HEK293 (cell line): Measurements from ENCODE around the gene STRIP1.

Experiments
- CTCF ChIA-PET: fragments of 350-600 bp; formaldehyde crosslinking; extraction: SDS; loops from one replicate; lab custom pipeline; 2021; ENCODE audit warnings: antibody characterized with exemption; lab: Yijun Ruan, JAX
- POLR2A ChIA-PET: fragments of 300-600 bp; formaldehyde crosslinking; extraction: SDS; loops from one replicate; lab custom pipeline; 2020; ENCODE audit warnings: antibody characterized with exemption, inconsistent platforms; lab: Yijun Ruan, JAX
- H3K27ac ChIP-seq: fragments of 200-500 bp; sonication (Bioruptor generic); 2 replicates; pipeline ENCODE4 v1.5.1; 2014; ENCODE audit warnings: low read depth, low read length, control low read depth, inconsistent platforms; ENCODE audit errors: extremely low read depth
- H3K36me3 ChIP-seq, 2 experiments: fragments of 200-500 bp in 1 of 2; sonication (Bioruptor generic) in 1 of 2; 1 replicate in 1 of 2; 2 replicates in 1 of 2; pipeline ENCODE4 v1.5.1; 2014 to 2017; ENCODE audit warnings: inconsistent platforms in 2 of 2, low read length in 2 of 2; ENCODE audit not compliant: control insufficient read depth in 2 of 2, insufficient read depth in 1 of 2
- H3K4me1 ChIP-seq: fragments of 200-500 bp; sonication (Bioruptor generic); 2 replicates; pipeline ENCODE4 v1.5.1; 2014; ENCODE audit warnings: mild to moderate bottlenecking, low read length, inconsistent platforms; ENCODE audit not compliant: control insufficient read depth, insufficient read depth
- H3K4me3 ChIP-seq: 2 replicates; pipeline ENCODE4 v1.5.1; 2011; ENCODE audit warnings: low read depth, mild to moderate bottlenecking, control low read depth, low read length, moderate library complexity
- H3K9me3 ChIP-seq: fragments of 200-500 bp; sonication (Bioruptor generic); 2 replicates; pipeline ENCODE4 v1.5.1; 2014; ENCODE audit warnings: low read depth, low read length, inconsistent platforms; ENCODE audit not compliant: control insufficient read depth, insufficient read depth
- HOXD13 ChIP-seq: sonication (generic); formaldehyde crosslinking; IDR thresholded peaks from 2 replicates; pipeline ENCODE4 v1.8.0; 2022; ENCODE audit warnings: missing genetic modification reagents, borderline replicate concordance
- KLF1 ChIP-seq: fragments of 450-650 bp; formaldehyde crosslinking; IDR thresholded peaks from 2 replicates; pipeline ENCODE4 v1.5.1; 2016; ENCODE audit warnings: missing biosample characterization, missing genetic modification characterization
- KLF7 ChIP-seq: fragments of 450-650 bp; formaldehyde crosslinking; IDR thresholded peaks from 2 replicates; pipeline ENCODE4 v1.5.1; 2016; ENCODE audit warnings: missing biosample characterization, missing genetic modification characterization, borderline replicate concordance
- MYNN ChIP-seq: fragments of 450-650 bp; formaldehyde crosslinking; IDR thresholded peaks from 2 replicates; pipeline ENCODE4 v1.5.1; 2016; ENCODE audit warnings: missing biosample characterization, missing genetic modification characterization, borderline replicate concordance
- RBAK ChIP-seq: fragments of 450-650 bp; formaldehyde crosslinking; IDR thresholded peaks from 2 replicates; pipeline ENCODE4 v1.5.1; 2016; ENCODE audit warnings: missing biosample characterization, missing genetic modification characterization
- ZFP37 ChIP-seq: fragments of 450-650 bp; formaldehyde crosslinking; IDR thresholded peaks from 2 replicates; pipeline ENCODE4 v1.5.1; 2016; ENCODE audit warnings: missing biosample characterization, missing genetic modification characterization
- ZIC2 ChIP-seq: fragments of 450-650 bp; formaldehyde crosslinking; IDR thresholded peaks from 2 replicates; pipeline ENCODE4 v1.5.1; 2016; ENCODE audit warnings: missing biosample characterization, missing genetic modification characterization
- ZNF248 ChIP-seq: fragments of 450-650 bp; formaldehyde crosslinking; IDR thresholded peaks from 2 replicates; pipeline ENCODE4 v1.5.1; 2017; ENCODE audit warnings: missing biosample characterization, missing genetic modification characterization
- ZNF280C ChIP-seq: fragments of 450-650 bp; formaldehyde crosslinking; IDR thresholded peaks from 2 replicates; pipeline ENCODE4 v1.5.1; 2016; ENCODE audit warnings: missing biosample characterization, missing genetic modification characterization
- ZNF394 ChIP-seq: fragments of 450-650 bp; formaldehyde crosslinking; IDR thresholded peaks from 2 replicates; pipeline ENCODE4 v1.5.1; 2016; ENCODE audit warnings: missing biosample characterization, missing genetic modification characterization, mild to moderate bottlenecking, moderate library complexity, borderline replicate concordance
- ZNF416 ChIP-seq: fragments of 450-650 bp; formaldehyde crosslinking; IDR thresholded peaks from 2 replicates; pipeline ENCODE4 v1.5.1; 2016; ENCODE audit warnings: missing biosample characterization, missing genetic modification characterization
- ZNF48 ChIP-seq: fragments of 450-650 bp; formaldehyde crosslinking; IDR thresholded peaks from 2 replicates; pipeline ENCODE4 v1.5.1; 2016; ENCODE audit warnings: missing biosample characterization, missing genetic modification characterization
- ZNF514 ChIP-seq: fragments of 450-650 bp; formaldehyde crosslinking; IDR thresholded peaks from 2 replicates; pipeline ENCODE4 v1.5.1; 2016; ENCODE audit warnings: missing biosample characterization, missing genetic modification characterization
- ZNF521 ChIP-seq: fragments of 450-650 bp; formaldehyde crosslinking; IDR thresholded peaks from 2 replicates; pipeline ENCODE4 v1.5.1; 2017; ENCODE audit warnings: missing biosample characterization, mild to moderate bottlenecking, missing genetic modification characterization
- TF ChIP-seq, protein P1 (sequence below): fragments of 450-650 bp; formaldehyde crosslinking; IDR thresholded peaks from 2 replicates; pipeline ENCODE4 v1.5.1; 2017; ENCODE audit warnings: missing biosample characterization, mild to moderate bottlenecking, missing genetic modification characterization, moderate library complexity
- TF ChIP-seq, protein P2 (sequence below): fragments of 450-650 bp; formaldehyde crosslinking; IDR thresholded peaks from 2 replicates; pipeline ENCODE4 v1.5.1; 2016; ENCODE audit warnings: missing biosample characterization, missing genetic modification characterization
- TF ChIP-seq, protein P3 (sequence below): fragments of 450-650 bp; formaldehyde crosslinking; IDR thresholded peaks from 2 replicates; pipeline ENCODE4 v1.5.1; 2017; ENCODE audit warnings: missing biosample characterization, missing genetic modification characterization

Gene STRIP1

GRCh38 chr1:109990302-109990653 lies 44.1 kb upstream of the STRIP1 start:
- POLR2A ChIA-PET: no interaction called here
- Histone ChIP-seq H3K4me1 (0 out of 2 replicates have a peak, but pooled peaks cover 3% of the 10 kb centered on the region), H3K36me3 (peaks cover 0 to 27% of the 10 kb centered on the region in 2 experiments; a peak in 1 of 3 replicates), H3K27ac (no peak overlapping the region)
- CTCF ChIA-PET: interaction anchor here (0.7 to 0.8 kb wide), 2 partner anchors 431 to 444 kb away, joined by 3 to 4 read pairs; no protein-coding TSS in a partner anchor
- no peak for TF ChIP-seq ZNF394 (tag by site-specific recombination)
- no peak for TF ChIP-seq ZNF48 (tag by site-specific recombination)
- no peak for TF ChIP-seq KLF7 (tag by site-specific recombination)
- TF ChIP-seq ZNF416 (tag by site-specific recombination): no peak
- TF ChIP-seq MYNN (tag by site-specific recombination): no peak
- no peak for TF ChIP-seq ZNF248
- no peak for TF ChIP-seq HOXD13 (CRISPR knock-in tag)
- TF ChIP-seq, all 188 proteins: peak for 0
- no peak overlapping the region for H3K4me3 ChIP-seq
- H3K9me3 ChIP-seq: no peaks in the 10 kb centered on the region

- Histone ChIP-seq H3K27ac (no peak overlapping the region), H3K4me1 (0 out of 2 replicates have a peak, but pooled peaks cover 3% of the 10 kb centered on the region), H3K9me3 (no peaks in the 10 kb centered on the region), H3K4me3 (no peak overlapping the region), H3K36me3 (peaks cover 0 to 34% of the 10 kb centered on the region in 2 experiments; a peak in 2 of 3 replicates)
- ChIA-PET POLR2A (interaction anchor here (0.6 to 1.2 kb wide), 2 partner anchors 11 to 102 kb away, joined by 3 read pairs; no protein-coding TSS in a partner anchor), CTCF (interaction anchor here (1.4 kb wide), 1 partner anchor 63 kb away, joined by 3 read pairs; no protein-coding TSS in a partner anchor)
- peak; percentile 99 for TF ChIP-seq ZIC2 (tag by site-specific recombination)
- TF ChIP-seq ZFP37: no peak
- TF ChIP-seq KLF1 (tag by site-specific recombination): no peak
- TF ChIP-seq, protein P1, sequence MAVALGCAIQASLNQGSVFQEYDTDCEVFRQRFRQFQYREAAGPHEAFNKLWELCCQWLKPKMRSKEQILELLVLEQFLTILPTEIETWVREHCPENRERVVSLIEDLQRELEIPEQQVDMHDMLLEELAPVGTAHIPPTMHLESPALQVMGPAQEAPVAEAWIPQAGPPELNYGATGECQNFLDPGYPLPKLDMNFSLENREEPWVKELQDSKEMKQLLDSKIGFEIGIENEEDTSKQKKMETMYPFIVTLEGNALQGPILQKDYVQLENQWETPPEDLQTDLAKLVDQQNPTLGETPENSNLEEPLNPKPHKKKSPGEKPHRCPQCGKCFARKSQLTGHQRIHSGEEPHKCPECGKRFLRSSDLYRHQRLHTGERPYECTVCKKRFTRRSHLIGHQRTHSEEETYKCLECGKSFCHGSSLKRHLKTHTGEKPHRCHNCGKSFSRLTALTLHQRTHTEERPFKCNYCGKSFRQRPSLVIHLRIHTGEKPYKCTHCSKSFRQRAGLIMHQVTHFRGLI (tag by site-specific recombination): no peak
- TF ChIP-seq, protein P2, sequence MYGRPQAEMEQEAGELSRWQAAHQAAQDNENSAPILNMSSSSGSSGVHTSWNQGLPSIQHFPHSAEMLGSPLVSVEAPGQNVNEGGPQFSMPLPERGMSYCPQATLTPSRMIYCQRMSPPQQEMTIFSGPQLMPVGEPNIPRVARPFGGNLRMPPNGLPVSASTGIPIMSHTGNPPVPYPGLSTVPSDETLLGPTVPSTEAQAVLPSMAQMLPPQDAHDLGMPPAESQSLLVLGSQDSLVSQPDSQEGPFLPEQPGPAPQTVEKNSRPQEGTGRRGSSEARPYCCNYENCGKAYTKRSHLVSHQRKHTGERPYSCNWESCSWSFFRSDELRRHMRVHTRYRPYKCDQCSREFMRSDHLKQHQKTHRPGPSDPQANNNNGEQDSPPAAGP (tag by site-specific recombination): no peak
Measured at GRCh38 chr1:109991400-109991925, 43.0 kb upstream of the STRIP1 start.

GRCh38 chr1:109993885-109994284 lies 40.5 kb upstream of the STRIP1 start:
- Histone ChIP-seq H3K4me1 (peaks cover 6% of the 10 kb centered on the region; the same call in 1 of the 2 replicates), H3K9me3 (no peaks in the 10 kb centered on the region), H3K27ac (no peak overlapping the region), H3K4me3 (no peak overlapping the region), H3K36me3 (peaks cover 0 to 15% of the 10 kb centered on the region in 2 experiments; a peak in 2 of 3 replicates)
- ChIA-PET CTCF (interaction anchor here (0.7 to 1.7 kb wide), 5 partner anchors 10 to 217 kb away, joined by 3 to 10 read pairs (median 4); partner anchors contain the start of gene AHCYL1), POLR2A (interaction anchor here (0.7 to 1.6 kb wide), 3 partner anchors 9 to 10 kb away, joined by 3 to 6 read pairs (median 4); partner anchors contain the start of gene AHCYL1)
- TF ChIP-seq ZNF521 (tag by site-specific recombination): no peak

DNA sequence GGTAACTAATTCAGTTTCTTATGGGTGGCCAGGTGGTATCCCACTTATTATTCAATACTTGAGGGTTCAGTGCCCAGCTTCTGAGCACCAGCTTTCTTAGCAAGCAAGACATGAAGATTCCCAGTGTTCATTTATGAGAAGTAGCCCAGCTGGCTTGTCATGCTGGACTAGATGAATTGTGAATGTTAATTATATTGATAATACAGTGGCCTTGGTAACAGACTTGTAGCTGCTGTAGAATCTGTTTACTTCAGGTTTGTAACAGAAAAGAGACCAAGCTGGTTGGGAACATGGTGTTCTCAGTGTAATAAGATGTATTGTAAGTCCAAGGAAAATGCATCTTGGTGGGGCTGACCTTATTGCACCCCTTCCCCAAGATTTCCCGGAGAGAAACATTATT lies 39.8 kb upstream of the STRIP1 start:
- H3K4me1 ChIP-seq: peaks cover 6% of the 10 kb centered on the region; the same call in 1 of the 2 replicates
- H3K4me3 ChIP-seq: no peak overlapping the region
- H3K27ac ChIP-seq: no peak overlapping the region
- peaks cover 0 to 15% of the 10 kb centered on the region in 2 experiments; a peak in 2 of 3 replicates for H3K36me3 ChIP-seq
- H3K9me3 ChIP-seq: no peaks in the 10 kb centered on the region
- CTCF ChIA-PET: interaction anchor here (1.2 to 1.7 kb wide), 3 partner anchors 10 to 218 kb away, joined by 4 to 10 read pairs (median 5); partner anchors contain the start of gene AHCYL1
- TF ChIP-seq, protein P3, sequence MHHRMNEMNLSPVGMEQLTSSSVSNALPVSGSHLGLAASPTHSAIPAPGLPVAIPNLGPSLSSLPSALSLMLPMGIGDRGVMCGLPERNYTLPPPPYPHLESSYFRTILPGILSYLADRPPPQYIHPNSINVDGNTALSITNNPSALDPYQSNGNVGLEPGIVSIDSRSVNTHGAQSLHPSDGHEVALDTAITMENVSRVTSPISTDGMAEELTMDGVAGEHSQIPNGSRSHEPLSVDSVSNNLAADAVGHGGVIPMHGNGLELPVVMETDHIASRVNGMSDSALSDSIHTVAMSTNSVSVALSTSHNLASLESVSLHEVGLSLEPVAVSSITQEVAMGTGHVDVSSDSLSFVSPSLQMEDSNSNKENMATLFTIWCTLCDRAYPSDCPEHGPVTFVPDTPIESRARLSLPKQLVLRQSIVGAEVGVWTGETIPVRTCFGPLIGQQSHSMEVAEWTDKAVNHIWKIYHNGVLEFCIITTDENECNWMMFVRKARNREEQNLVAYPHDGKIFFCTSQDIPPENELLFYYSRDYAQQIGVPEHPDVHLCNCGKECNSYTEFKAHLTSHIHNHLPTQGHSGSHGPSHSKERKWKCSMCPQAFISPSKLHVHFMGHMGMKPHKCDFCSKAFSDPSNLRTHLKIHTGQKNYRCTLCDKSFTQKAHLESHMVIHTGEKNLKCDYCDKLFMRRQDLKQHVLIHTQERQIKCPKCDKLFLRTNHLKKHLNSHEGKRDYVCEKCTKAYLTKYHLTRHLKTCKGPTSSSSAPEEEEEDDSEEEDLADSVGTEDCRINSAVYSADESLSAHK (tag by site-specific recombination): no peak
- no peak for TF ChIP-seq ZNF514 (tag by site-specific recombination)
- TF ChIP-seq ZNF280C (tag by site-specific recombination): no peak
- no peak for TF ChIP-seq RBAK (tag by site-specific recombination)
- POLR2A ChIA-PET: interaction anchor here (0.7 to 1.6 kb wide), 2 partner anchors 9 to 10 kb away, joined by 3 to 6 read pairs; partner anchors contain the start of gene AHCYL1
